ENCODE results near the gene CYP21A2. TPM values are rescaled to one million over a fixed set of nuclear protein-coding genes. Genes with fewer than 3 reads are reported as not detected.
"Not testable (repeated sequence)": the region's sequence is repeated elsewhere in the genome, so short reads cannot be mapped to it uniquely, and the experiment has no call there.

The CYP21A2 gene
- not detected in 2 replicates for total RNA-seq (2012; rRNA removed)

GRCh38 chr6:32037598-32038524 lies at the start of gene CYP21A2:
Gene CYP21A2, plus strand, starts transcription at chr6:32038415. Its CDS starts 8 bp downstream, at chr6:32038423.
- not testable (repeated sequence) for H3K27me3 ChIP-seq (ENCODE audit: control insufficient read depth, insufficient read depth, low read length); H3K36me3 ChIP-seq (ENCODE audit: insufficient read depth, low read length); H3K4me2 ChIP-seq (ENCODE audit: low read length); H3K4me3 ChIP-seq (ENCODE audit: low read length); H3K9me3 ChIP-seq (replicated peaks; ENCODE audit: low read length); H3K9ac ChIP-seq (ENCODE audit: low read depth, low read length); H3K4me1 ChIP-seq (ENCODE audit: control insufficient read depth, insufficient read depth, low read length)

- not testable (repeated sequence) for H3K27me3 ChIP-seq (ENCODE audit: control insufficient read depth, insufficient read depth, low read length); H3K9me3 ChIP-seq (replicated peaks; ENCODE audit: low read length); H3K4me2 ChIP-seq (ENCODE audit: low read length); H3K4me3 ChIP-seq (ENCODE audit: low read length); H3K36me3 ChIP-seq (ENCODE audit: insufficient read depth, low read length); H3K9ac ChIP-seq (ENCODE audit: low read depth, low read length); H3K4me1 ChIP-seq (ENCODE audit: control insufficient read depth, insufficient read depth, low read length)
These were observed 48.9 kb upstream of the CYP21A2 start for GRCh38 chr6:31989363-31989762.

GRCh38 chr6:31994421-31994820 lies 43.8 kb upstream of the CYP21A2 start:
- not testable (repeated sequence) for H3K9ac ChIP-seq (ENCODE audit: low read depth, low read length); H3K27me3 ChIP-seq (ENCODE audit: control insufficient read depth, insufficient read depth, low read length); H3K4me1 ChIP-seq (ENCODE audit: control insufficient read depth, insufficient read depth, low read length); H3K4me2 ChIP-seq (ENCODE audit: low read length); H3K9me3 ChIP-seq (replicated peaks; ENCODE audit: low read length); H3K36me3 ChIP-seq (ENCODE audit: insufficient read depth, low read length); H3K4me3 ChIP-seq (ENCODE audit: low read length)

- H3K9ac ChIP-seq (ENCODE audit: low read depth, low read length); H3K27me3 ChIP-seq (ENCODE audit: control insufficient read depth, insufficient read depth, low read length); H3K9me3 ChIP-seq (replicated peaks; ENCODE audit: low read length); H3K36me3 ChIP-seq (ENCODE audit: insufficient read depth, low read length); H3K4me3 ChIP-seq (ENCODE audit: low read length); H3K4me2 ChIP-seq (ENCODE audit: low read length); H3K4me1 ChIP-seq (ENCODE audit: control insufficient read depth, insufficient read depth, low read length): not testable (repeated sequence)
These were observed 41.8 kb upstream of the CYP21A2 start for GRCh38 chr6:31996385-31996784.

- not testable (repeated sequence) for H3K4me1 ChIP-seq (ENCODE audit: control insufficient read depth, insufficient read depth, low read length); H3K36me3 ChIP-seq (ENCODE audit: insufficient read depth, low read length); H3K9ac ChIP-seq (ENCODE audit: low read depth, low read length); H3K27me3 ChIP-seq (ENCODE audit: control insufficient read depth, insufficient read depth, low read length); H3K4me2 ChIP-seq (ENCODE audit: low read length); H3K9me3 ChIP-seq (replicated peaks; ENCODE audit: low read length); H3K4me3 ChIP-seq (ENCODE audit: low read length)
These were observed 35.5 kb upstream of the CYP21A2 start for GRCh38 chr6:32002546-32003268.

- H3K4me3 ChIP-seq (ENCODE audit: low read length); H3K9me3 ChIP-seq (replicated peaks; ENCODE audit: low read length); H3K4me1 ChIP-seq (ENCODE audit: control insufficient read depth, insufficient read depth, low read length); H3K27me3 ChIP-seq (ENCODE audit: control insufficient read depth, insufficient read depth, low read length); H3K4me2 ChIP-seq (ENCODE audit: low read length); H3K36me3 ChIP-seq (ENCODE audit: insufficient read depth, low read length); H3K9ac ChIP-seq (ENCODE audit: low read depth, low read length): not testable (repeated sequence)
These were observed 34.9 kb upstream of the CYP21A2 start for GRCh38 chr6:32003301-32003700.

- not testable (repeated sequence) for H3K4me1 ChIP-seq (ENCODE audit: control insufficient read depth, insufficient read depth, low read length); H3K27me3 ChIP-seq (ENCODE audit: control insufficient read depth, insufficient read depth, low read length); H3K4me3 ChIP-seq (ENCODE audit: low read length); H3K4me2 ChIP-seq (ENCODE audit: low read length); H3K9ac ChIP-seq (ENCODE audit: low read depth, low read length); H3K36me3 ChIP-seq (ENCODE audit: insufficient read depth, low read length); H3K9me3 ChIP-seq (replicated peaks; ENCODE audit: low read length)
These were observed 33.8 kb upstream of the CYP21A2 start for GRCh38 chr6:32004393-32004792.

GRCh38 chr6:32004864-32005537 lies 33.2 kb upstream of the CYP21A2 start:
- H3K4me3 ChIP-seq (ENCODE audit: low read length); H3K27me3 ChIP-seq (ENCODE audit: control insufficient read depth, insufficient read depth, low read length); H3K36me3 ChIP-seq (ENCODE audit: insufficient read depth, low read length); H3K9ac ChIP-seq (ENCODE audit: low read depth, low read length); H3K4me2 ChIP-seq (ENCODE audit: low read length); H3K9me3 ChIP-seq (replicated peaks; ENCODE audit: low read length); H3K4me1 ChIP-seq (ENCODE audit: control insufficient read depth, insufficient read depth, low read length): not testable (repeated sequence)

- H3K9ac ChIP-seq (ENCODE audit: low read depth, low read length); H3K4me2 ChIP-seq (ENCODE audit: low read length); H3K4me1 ChIP-seq (ENCODE audit: control insufficient read depth, insufficient read depth, low read length); H3K27me3 ChIP-seq (ENCODE audit: control insufficient read depth, insufficient read depth, low read length); H3K9me3 ChIP-seq (replicated peaks; ENCODE audit: low read length); H3K36me3 ChIP-seq (ENCODE audit: insufficient read depth, low read length); H3K4me3 ChIP-seq (ENCODE audit: low read length): not testable (repeated sequence)
These were observed 32.7 kb upstream of the CYP21A2 start for GRCh38 chr6:32005538-32005880.

GRCh38 chr6:32005991-32006529 lies 32.2 kb upstream of the CYP21A2 start:
- H3K4me1 ChIP-seq (ENCODE audit: control insufficient read depth, insufficient read depth, low read length); H3K9me3 ChIP-seq (replicated peaks; ENCODE audit: low read length); H3K4me2 ChIP-seq (ENCODE audit: low read length); H3K9ac ChIP-seq (ENCODE audit: low read depth, low read length); H3K36me3 ChIP-seq (ENCODE audit: insufficient read depth, low read length); H3K4me3 ChIP-seq (ENCODE audit: low read length); H3K27me3 ChIP-seq (ENCODE audit: control insufficient read depth, insufficient read depth, low read length): not testable (repeated sequence)

- H3K9ac ChIP-seq (ENCODE audit: low read depth, low read length); H3K4me3 ChIP-seq (ENCODE audit: low read length); H3K4me2 ChIP-seq (ENCODE audit: low read length); H3K36me3 ChIP-seq (ENCODE audit: insufficient read depth, low read length); H3K4me1 ChIP-seq (ENCODE audit: control insufficient read depth, insufficient read depth, low read length); H3K9me3 ChIP-seq (replicated peaks; ENCODE audit: low read length); H3K27me3 ChIP-seq (ENCODE audit: control insufficient read depth, insufficient read depth, low read length): not testable (repeated sequence)
These were observed 31.1 kb upstream of the CYP21A2 start for GRCh38 chr6:32007086-32007485.

Data from skeletal muscle satellite cell (primary cell).